ENCODE data around the gene PDE3B.

- TF ChIP-seq CTCF (IDR thresholded peaks at IDR 0.05) (no peak), POLR2A (IDR thresholded peaks at IDR 0.05) (no peak)
Measured at GRCh38 chr11:14727746-14728145, 84.1 kb downstream of the PDE3B start.
